Testis (tissue), 2 donors: ENCODE measurements around the gene ADAMTSL5.

Experiments
- POLR2A ChIP-seq: fragments of 450-650 bp; IDR thresholded peaks from one replicate; pipeline ENCODE4 v1.6.1; 2017; ENCODE audit warnings: antibody characterized with exemption, mild to moderate bottlenecking, moderate library complexity
- TF ChIP-seq, protein P1 (sequence below), 3 experiments: fragments of 450-650 bp in 2 of 3; fragments of 200-600 bp in 1 of 3; sonication (generic) in 1 of 3; IDR thresholded peaks; one replicate each; pipeline ENCODE4 v1.5.1; 2016 to 2019; ENCODE audit warnings: antibody characterized with exemption in 3 of 3, mild to moderate bottlenecking in 2 of 3, moderate library complexity in 1 of 3

DNA sequence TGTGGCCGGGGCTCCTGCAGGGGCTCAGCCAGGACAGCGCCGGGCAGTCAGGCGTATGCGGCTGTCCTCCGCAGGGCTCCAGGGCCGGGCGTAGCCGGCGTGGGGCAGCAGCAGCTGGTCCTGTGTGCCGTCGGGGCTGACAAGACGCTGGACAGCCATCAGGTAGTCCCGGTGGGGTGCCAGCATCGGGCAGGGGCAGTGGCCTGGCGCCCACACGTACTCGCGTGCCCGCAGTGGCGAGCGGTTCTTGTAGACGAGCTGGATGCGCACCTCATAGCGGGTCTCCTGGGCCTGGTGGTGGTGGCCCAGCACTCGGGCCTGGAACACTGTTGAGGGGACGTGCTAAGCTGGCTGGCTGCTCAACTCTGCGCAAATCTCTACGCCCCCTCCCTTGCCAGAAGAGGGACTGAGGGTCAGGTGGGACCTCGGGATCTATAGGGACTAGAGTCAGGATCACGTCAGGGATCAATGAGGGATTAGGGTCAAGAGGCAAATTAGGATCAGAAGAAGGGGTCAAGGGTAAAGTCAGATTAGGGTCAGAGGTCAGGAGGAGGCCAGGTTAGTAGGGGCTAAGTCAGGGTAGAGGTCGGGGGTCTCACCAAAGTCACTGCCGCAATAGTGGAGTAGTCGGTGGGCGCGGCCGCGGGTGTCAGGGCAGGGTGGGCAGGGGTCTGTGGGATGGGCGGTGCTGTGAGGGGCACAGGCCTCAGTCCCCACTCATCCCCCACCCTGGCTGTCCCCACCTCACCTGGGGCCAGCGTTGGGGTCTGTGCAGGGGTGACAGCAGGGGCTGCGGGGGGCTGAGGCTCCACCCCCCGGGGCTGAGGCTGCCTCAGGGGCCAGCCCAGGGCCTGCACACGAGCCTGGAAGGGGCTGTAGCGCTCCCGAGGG is 6.6 kb downstream of the ADAMTSL5 start:
- no peak for TF ChIP-seq POLR2A
- TF ChIP-seq, protein P1, sequence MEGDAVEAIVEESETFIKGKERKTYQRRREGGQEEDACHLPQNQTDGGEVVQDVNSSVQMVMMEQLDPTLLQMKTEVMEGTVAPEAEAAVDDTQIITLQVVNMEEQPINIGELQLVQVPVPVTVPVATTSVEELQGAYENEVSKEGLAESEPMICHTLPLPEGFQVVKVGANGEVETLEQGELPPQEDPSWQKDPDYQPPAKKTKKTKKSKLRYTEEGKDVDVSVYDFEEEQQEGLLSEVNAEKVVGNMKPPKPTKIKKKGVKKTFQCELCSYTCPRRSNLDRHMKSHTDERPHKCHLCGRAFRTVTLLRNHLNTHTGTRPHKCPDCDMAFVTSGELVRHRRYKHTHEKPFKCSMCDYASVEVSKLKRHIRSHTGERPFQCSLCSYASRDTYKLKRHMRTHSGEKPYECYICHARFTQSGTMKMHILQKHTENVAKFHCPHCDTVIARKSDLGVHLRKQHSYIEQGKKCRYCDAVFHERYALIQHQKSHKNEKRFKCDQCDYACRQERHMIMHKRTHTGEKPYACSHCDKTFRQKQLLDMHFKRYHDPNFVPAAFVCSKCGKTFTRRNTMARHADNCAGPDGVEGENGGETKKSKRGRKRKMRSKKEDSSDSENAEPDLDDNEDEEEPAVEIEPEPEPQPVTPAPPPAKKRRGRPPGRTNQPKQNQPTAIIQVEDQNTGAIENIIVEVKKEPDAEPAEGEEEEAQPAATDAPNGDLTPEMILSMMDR (IDR thresholded peaks at IDR 0.05) = no peak
